ENCODE measurements around the gene PPP4R2. TPM values are rescaled to one million over a fixed set of nuclear protein-coding genes. Genes with fewer than 3 reads are reported as not detected.
A peak's percentile ranks its signal among the peaks of the same experiment; 100 is the strongest.

The PPP4R2 gene
- total RNA-seq, 3 donors from 2014 or later, result 71.5 to 77.5 (median 75.3) TPM

GRCh38 chr3:73080216-73080966, 83.8 kb downstream of the PPP4R2 start:
- no peaks in the 10 kb centered on the region for H3K4me1 ChIP-seq (ENCODE audit: low read depth)
- no peak for DNase-seq
- no peak for ATAC-seq
- no peak overlapping the region for H3K4me3 ChIP-seq
- no peaks in the 10 kb centered on the region for H3K9me3 ChIP-seq
- TF ChIP-seq, protein P1, sequence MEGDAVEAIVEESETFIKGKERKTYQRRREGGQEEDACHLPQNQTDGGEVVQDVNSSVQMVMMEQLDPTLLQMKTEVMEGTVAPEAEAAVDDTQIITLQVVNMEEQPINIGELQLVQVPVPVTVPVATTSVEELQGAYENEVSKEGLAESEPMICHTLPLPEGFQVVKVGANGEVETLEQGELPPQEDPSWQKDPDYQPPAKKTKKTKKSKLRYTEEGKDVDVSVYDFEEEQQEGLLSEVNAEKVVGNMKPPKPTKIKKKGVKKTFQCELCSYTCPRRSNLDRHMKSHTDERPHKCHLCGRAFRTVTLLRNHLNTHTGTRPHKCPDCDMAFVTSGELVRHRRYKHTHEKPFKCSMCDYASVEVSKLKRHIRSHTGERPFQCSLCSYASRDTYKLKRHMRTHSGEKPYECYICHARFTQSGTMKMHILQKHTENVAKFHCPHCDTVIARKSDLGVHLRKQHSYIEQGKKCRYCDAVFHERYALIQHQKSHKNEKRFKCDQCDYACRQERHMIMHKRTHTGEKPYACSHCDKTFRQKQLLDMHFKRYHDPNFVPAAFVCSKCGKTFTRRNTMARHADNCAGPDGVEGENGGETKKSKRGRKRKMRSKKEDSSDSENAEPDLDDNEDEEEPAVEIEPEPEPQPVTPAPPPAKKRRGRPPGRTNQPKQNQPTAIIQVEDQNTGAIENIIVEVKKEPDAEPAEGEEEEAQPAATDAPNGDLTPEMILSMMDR (IDR thresholded peaks at IDR 0.05), result no peak
- intact Hi-C loops (cut with DNase I, micrococcal nuclease), result loop anchor here in 1 of 2 donors (10.0 kb wide), 1 partner anchor 146 kb away; no protein-coding TSS in a partner anchor
- H3K36me3 ChIP-seq (ENCODE audit: low read depth), result no peaks in the 10 kb centered on the region

GRCh38 chr3:73081140-73081539, 84.5 kb downstream of the PPP4R2 start:
- Histone ChIP-seq H3K36me3 (ENCODE audit: low read depth) (no peaks in the 10 kb centered on the region), H3K9me3 (no peaks in the 10 kb centered on the region), H3K4me1 (ENCODE audit: low read depth) (no peaks in the 10 kb centered on the region), H3K4me3 (no peak overlapping the region)
- no peak for DNase-seq
- ATAC-seq, result no peak
- TF ChIP-seq, protein P1 (IDR thresholded peaks at IDR 0.05), result no peak
- intact Hi-C loops (cut with DNase I, micrococcal nuclease), result loop anchor here in 1 of 2 donors (10.0 kb wide), 1 partner anchor 146 kb away; no protein-coding TSS in a partner anchor

GRCh38 chr3:73084170-73084569, 87.6 kb downstream of the PPP4R2 start:
- Histone ChIP-seq H3K9me3 (no peaks in the 10 kb centered on the region), H3K4me3 (no peak overlapping the region), H3K4me1 (ENCODE audit: low read depth) (no peaks in the 10 kb centered on the region), H3K36me3 (ENCODE audit: low read depth) (no peaks in the 10 kb centered on the region)
- intact Hi-C loops (cut with DNase I, micrococcal nuclease), result loop anchor here in 1 of 2 donors (10.0 kb wide), 1 partner anchor 149 kb away; no protein-coding TSS in a partner anchor
- ATAC-seq (no peak), DNase-seq (no peak)
- TF ChIP-seq, protein P1 (IDR thresholded peaks at IDR 0.05), result no peak

DNA sequence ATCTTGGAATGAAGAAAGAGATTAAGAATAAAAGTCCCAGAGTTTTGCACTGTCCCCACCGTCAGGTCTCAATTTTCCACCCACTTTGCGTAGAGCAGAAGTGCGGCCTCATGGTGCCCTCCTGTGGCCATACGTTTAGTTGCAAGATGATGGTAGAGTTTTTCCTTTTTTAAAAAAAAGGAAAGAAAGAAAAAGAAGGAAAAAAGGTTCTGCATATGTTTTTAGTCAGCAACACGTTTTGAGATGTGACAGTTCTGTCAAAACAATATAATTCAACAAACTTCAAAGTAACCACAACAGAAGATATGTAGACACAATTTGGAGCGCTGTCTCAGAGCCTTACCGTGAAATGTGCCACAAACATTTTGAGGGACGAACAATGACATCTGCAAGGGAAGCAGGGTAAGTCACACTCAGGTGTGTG, 89.5 kb downstream of the PPP4R2 start:
- H3K4me3 ChIP-seq, result no peak overlapping the region
- H3K9me3 ChIP-seq, result no peaks in the 10 kb centered on the region
- no peaks in the 10 kb centered on the region for H3K4me1 ChIP-seq (ENCODE audit: low read depth)
- TF ChIP-seq, protein P1 (IDR thresholded peaks at IDR 0.05), result peak; percentile 72
- intact Hi-C loops (cut with DNase I, micrococcal nuclease), result loop anchor here in 1 of 2 donors (10.0 kb wide), 1 partner anchor 151 kb away; no protein-coding TSS in a partner anchor
- DNase-seq (peak in 2 of 3 donors; percentile 60 to 67), ATAC-seq (peak; percentile 73)
- H3K36me3 ChIP-seq (ENCODE audit: low read depth), result no peaks in the 10 kb centered on the region

GRCh38 chr3:73094129-73094528, 97.5 kb downstream of the PPP4R2 start:
- intact Hi-C loops (cut with DNase I, micrococcal nuclease), result no loop called here
- no peaks in the 10 kb centered on the region for H3K36me3 ChIP-seq (ENCODE audit: low read depth)
- no peak for ATAC-seq
- H3K9me3 ChIP-seq, result no peaks in the 10 kb centered on the region
- H3K4me3 ChIP-seq, result no peak overlapping the region
- no peaks in the 10 kb centered on the region for H3K4me1 ChIP-seq (ENCODE audit: low read depth)
- DNase-seq, result no peak
- TF ChIP-seq, protein P1 (IDR thresholded peaks at IDR 0.05), result no peak

Measured in mucosa of descending colon (tissue), 3 donors.